Esophagus (tissue), 2 donors: ENCODE measurements around the gene CERS1. TPM values are rescaled to one million over a fixed set of nuclear protein-coding genes. Genes with fewer than 3 reads are reported as not detected.

Experiments used
- H3K27ac ChIP-seq, 2 donors: one replicate each; pipeline ENCODE4 v1.5.1; 2013; ENCODE audit warnings: low read depth in 2 of 2, mild to moderate bottlenecking in 2 of 2, inconsistent platforms in 1 of 2, low read length in 1 of 2, moderate library complexity in 1 of 2
- H3K27me3 ChIP-seq, 2 donors: one replicate each; pipeline ENCODE4 v1.6.1; 2013; ENCODE audit warnings: low read length in 2 of 2, control low read depth in 1 of 2, mild to moderate bottlenecking in 1 of 2; ENCODE audit not compliant: insufficient read depth in 2 of 2, control insufficient read depth in 1 of 2
- H3K36me3 ChIP-seq, 2 donors: one replicate each; pipeline ENCODE4 v1.6.1; 2013; ENCODE audit warnings: low read length in 1 of 2; ENCODE audit not compliant: control insufficient read depth in 2 of 2, insufficient read depth in 2 of 2
- H3K4me1 ChIP-seq, 2 donors: one replicate each; pipeline ENCODE4 v1.6.1; 2013; ENCODE audit warnings: low read length in 1 of 2; ENCODE audit not compliant: control insufficient read depth in 2 of 2, insufficient read depth in 2 of 2
- H3K4me3 ChIP-seq, 2 donors: one replicate each; pipeline ENCODE4 v1.5.1; 2013; ENCODE audit warnings: low read length in 2 of 2, mild to moderate bottlenecking in 2 of 2, low read depth in 1 of 2, moderate library complexity in 1 of 2
- H3K9me3 ChIP-seq, 2 donors: one replicate each; pipeline ENCODE4 v1.6.1; 2013; ENCODE audit warnings: mild to moderate bottlenecking in 2 of 2, low read depth in 1 of 2, low read length in 1 of 2, moderate library complexity in 1 of 2; ENCODE audit not compliant: control insufficient read depth in 2 of 2, insufficient read depth in 1 of 2
- WGBS, 2 donors: extraction: QIAGEN DNeasy Blood & Tissue Kit; methylation state at CpG; one replicate each; pipeline ENCODE4 v1.1.7; 2013; 5-methylcytosine and 5-hydroxymethylcytosine counted together
- polyA plus RNA-seq, 2 donors: library from polyadenylated mRNA; stranded (reverse); fragments of 200-250 nt; gene quantifications; one replicate each; pipeline ENCODE4 v1.2.3, GENCODE V29; 2013
- donor health status: healthy with polysubstance abuse.
- donor health status: Bipolar disorder and iron deficiency.

Gene CERS1
- polyA plus RNA-seq, 2 donors = 0.08 to 0.12 TPM

DNA sequence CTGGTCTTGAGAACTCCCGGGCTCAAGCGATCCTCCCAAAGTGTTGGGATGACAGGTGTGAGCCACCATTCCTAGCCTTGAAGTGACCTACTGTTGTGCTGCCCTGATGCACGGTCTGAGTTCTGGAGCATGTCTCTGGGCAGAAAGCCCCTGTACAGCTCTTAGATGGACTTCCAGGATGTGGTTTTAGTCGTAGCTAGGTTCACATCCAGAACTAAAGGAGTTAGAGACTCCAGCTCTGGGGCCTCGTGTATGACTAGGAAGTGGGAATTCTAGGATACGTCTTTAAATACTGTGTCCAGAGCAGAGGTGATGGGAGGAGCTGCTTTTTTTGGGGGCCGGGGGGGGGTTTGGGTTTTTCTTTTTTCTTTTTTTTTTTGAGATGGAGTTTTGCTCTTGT is 52.0 kb downstream of the CERS1 start:
- H3K4me1 ChIP-seq = peaks cover 15 to 20% of the 10 kb centered on the region in 2 donors
- no peak overlapping the region for H3K27ac ChIP-seq
- no peaks in the 10 kb centered on the region for H3K27me3 ChIP-seq
- WGBS, 2 donors = 74 to 75% methylated on average over 7 of the region's 7 CpGs
- no peak overlapping the region for H3K4me3 ChIP-seq
- H3K9me3 ChIP-seq = no peaks in the 10 kb centered on the region
- H3K36me3 ChIP-seq = peaks cover 0 to 21% of the 10 kb centered on the region in 2 donors

DNA sequence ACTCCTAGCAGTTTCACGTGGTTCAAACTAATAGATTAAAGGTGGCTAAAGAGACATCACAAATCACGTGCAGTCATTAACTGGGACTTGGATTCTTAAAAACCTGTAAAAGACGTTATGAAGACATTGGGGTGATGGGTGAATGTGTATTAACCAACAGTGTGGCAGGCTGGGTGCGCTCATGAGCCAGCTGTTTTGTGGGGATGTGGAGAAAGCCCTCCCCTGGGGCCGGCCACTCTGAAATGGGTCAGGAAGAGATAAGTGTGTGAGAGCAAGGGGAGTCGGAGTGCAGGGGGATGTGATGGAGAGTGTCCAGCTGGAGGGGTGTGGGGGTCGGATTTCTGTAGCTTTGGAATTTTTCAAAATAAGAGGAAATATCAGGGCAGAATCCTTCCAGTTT is 53.8 kb downstream of the CERS1 start:
- 60% methylated on average over 7 of the region's 7 CpGs for WGBS, 2 donors
- Histone ChIP-seq H3K27ac (no peak overlapping the region), H3K4me1 (peaks cover 15 to 18% of the 10 kb centered on the region in 2 donors), H3K36me3 (peaks cover 0 to 16% of the 10 kb centered on the region in 2 donors), H3K27me3 (no peaks in the 10 kb centered on the region), H3K4me3 (no peak overlapping the region), H3K9me3 (no peaks in the 10 kb centered on the region)

DNA sequence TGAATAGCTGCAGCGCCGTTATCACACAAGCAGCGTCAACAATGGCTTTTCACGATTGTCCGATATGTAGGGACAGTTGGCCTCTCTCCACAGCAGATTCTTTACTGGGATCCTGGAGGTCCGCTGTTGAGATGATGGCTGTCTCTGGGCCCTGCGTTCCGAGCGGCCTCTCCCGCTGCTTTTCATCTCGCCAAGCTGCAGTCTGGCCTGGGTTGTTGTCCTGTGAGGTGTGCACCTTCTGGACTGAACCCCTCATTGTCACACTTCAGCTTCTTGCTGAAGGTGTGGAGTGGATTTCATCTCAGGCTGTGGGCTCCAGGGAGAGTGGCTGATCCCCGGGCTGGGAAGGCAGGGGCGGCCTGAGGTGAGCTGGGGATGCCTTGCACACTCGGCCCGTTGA is 54.6 kb downstream of the CERS1 start:
- no peak overlapping the region for H3K27ac ChIP-seq
- H3K36me3 ChIP-seq = peaks cover 0 to 16% of the 10 kb centered on the region in 2 donors
- H3K4me3 ChIP-seq = no peak overlapping the region
- peaks cover 15 to 18% of the 10 kb centered on the region in 2 donors for H3K4me1 ChIP-seq
- H3K9me3 ChIP-seq = no peaks in the 10 kb centered on the region
- WGBS, 2 donors = 80% methylated on average over 15 of the region's 15 CpGs
- H3K27me3 ChIP-seq = no peaks in the 10 kb centered on the region

DNA sequence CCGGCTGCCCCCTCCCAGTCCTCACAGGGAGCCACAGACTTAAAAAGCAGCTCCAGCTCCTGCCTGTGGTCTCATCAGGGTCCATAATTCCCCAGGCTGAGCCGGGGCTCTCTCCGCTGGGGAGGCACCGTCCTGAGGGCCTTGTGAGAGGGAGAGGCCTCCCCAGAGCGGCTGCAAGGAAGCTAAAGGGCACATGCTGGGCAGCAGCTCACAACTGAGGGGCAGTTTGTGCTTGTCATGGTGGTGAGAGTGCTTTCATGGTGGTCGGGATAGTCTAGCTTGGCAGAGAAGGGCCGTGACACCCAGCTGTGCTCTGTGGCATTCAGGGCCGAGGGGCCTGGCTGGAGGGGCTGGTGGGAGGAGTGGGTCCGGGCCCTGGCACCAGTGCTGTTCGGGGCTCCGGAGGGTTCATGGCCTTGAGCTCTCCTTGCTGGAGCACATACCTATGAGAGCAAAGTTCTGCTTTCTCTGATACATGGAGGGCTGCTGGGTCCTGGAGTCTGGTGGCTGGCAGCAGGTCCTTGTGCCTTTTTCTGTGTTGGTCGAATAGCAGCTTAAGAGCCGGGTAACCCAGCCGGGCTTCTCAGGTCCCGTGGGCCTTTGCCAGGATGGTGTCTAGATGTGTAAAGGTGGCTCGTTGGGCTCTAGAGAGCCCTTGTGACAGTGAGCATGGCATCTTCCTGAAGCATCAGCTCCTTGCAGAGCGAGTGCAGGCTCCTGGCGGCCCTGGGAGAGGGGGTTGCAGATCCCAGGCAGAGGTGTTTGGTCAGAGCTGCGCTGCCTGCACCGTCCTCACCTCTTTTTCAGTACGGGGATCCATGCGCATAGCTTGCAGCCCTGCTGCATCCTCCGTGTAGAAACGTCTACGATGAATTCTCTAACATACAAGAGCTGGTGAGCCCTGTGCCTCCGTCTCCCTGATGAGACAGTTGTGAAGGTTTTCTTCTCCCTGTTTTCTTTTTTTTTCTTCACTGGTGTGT is 55.4 kb downstream of the CERS1 start:
- Histone ChIP-seq H3K27ac (no peak overlapping the region), H3K4me1 (peaks cover 15% of the 10 kb centered on the region in 2 donors), H3K9me3 (no peaks in the 10 kb centered on the region), H3K36me3 (peaks cover 0 to 9% of the 10 kb centered on the region in 2 donors), H3K27me3 (no peaks in the 10 kb centered on the region), H3K4me3 (no peak overlapping the region)
- WGBS, 2 donors = 67 to 73% methylated on average over 26 of the region's 26 CpGs

DNA sequence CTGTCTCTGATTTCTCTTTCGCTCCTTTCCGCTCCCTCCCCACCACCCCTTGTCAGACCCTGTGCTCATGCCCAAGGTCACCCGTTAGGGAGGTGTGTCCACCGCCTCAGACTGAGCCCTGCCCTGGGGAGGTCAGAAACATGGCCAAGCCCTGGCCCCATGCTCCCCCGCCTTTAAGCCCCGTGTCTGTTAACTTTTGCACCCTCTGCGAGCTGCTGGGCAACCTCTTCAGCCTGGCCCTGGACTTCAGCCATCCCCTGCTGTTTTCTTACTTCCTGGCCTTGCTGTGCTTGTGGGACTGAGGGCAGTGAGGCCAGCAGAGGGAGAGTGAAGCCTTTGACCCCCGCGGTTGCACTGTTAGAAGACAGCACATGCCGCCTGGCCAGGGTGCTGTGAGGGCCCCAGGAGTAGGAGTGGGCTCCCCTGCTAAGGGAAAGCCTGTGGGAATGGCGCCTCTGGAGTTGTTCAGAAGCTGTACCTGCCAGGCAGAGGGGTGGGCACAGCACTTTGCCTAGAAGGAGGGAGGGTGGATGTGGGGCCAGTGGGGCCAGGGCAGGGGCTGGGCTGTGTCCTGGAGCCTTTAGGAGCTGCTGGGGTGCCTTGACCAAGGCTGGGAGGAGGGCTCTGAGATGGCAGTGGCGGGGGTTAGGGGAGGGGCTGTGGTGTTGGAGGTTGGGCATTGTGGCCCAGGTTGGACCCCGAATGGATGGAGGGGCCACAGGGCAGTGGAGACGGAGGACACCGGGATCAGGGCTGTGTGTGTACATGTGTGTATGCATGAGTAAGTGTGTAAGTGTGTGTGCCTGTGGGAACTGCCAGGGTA is 56.3 kb downstream of the CERS1 start:
- no peaks in the 10 kb centered on the region for H3K27me3 ChIP-seq
- H3K4me3 ChIP-seq = no peak overlapping the region
- 61 to 74% methylated on average over 15 of the region's 15 CpGs for WGBS, 2 donors
- peaks cover 0 to 10% of the 10 kb centered on the region in 2 donors for H3K36me3 ChIP-seq
- no peaks in the 10 kb centered on the region for H3K9me3 ChIP-seq
- H3K27ac ChIP-seq = no peak overlapping the region
- H3K4me1 ChIP-seq = peaks cover 13 to 16% of the 10 kb centered on the region in 2 donors

DNA sequence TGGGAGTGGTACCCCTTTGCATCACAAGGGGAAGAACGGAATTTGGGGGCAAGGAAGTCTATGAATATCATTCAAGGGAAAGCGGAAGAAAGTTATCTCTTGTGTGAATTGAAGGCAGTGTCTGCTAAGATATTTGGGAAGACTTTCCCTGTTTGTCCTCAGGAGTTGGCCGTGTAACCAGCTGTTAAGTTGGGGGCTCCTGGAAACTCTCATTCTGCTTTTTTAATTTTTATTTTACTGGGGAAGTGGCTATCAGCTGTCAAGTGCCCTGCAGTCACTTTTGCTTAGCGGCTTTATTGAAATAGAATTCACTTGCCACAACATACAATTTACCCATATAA is 61.3 kb downstream of the CERS1 start:
- 53 to 63% methylated on average over 4 of the region's 4 CpGs for WGBS, 2 donors
- H3K4me1 ChIP-seq = peaks cover 3 to 8% of the 10 kb centered on the region in 2 donors
- H3K9me3 ChIP-seq = no peaks in the 10 kb centered on the region
- peak overlapping the region in 1 of 2 donors; percentile 18 for H3K27ac ChIP-seq
- H3K36me3 ChIP-seq = peaks cover 0 to 2% of the 10 kb centered on the region in 2 donors
- H3K27me3 ChIP-seq = no peaks in the 10 kb centered on the region
- peak overlapping the region in 1 of 2 donors; percentile 76 for H3K4me3 ChIP-seq

DNA sequence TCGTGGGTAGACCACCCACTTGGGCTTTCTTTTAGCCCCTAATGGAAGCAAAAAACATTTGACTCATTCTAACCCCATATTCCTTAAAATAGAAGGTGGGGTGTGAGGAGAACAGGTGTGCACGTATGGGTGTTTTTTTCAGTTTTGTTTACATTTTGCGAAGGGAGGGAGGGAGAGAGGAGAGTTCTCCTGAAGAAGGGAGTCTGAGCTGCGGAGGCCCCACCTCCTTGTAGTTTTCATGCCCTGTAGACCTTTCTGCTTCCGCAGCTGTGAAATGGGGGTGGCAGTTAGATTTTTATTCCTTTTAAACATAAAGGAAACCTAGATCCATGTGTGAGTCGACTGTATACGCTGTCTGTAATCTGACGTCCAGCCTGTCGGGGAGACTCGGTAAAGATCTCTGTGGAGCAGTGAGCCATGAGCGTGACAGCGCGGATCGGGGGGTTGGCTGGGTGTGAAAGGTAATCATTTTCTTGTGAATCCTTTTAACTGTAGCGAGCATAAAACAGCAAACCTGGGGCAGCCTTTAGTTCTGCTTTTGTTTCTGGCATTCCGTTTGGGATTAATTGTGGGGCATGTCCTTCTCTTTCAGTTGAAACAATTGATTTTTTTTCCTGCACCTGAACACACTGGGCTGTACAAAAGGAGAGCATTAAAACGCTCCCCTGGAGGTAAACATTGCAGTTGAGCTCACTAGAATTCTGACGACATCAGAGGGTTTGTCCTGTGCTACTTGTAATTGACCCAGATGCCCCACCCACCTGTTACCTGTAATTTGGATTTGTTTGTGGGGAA is 61.9 kb downstream of the CERS1 start:
- Histone ChIP-seq H3K9me3 (no peaks in the 10 kb centered on the region), H3K4me1 (peaks cover 0 to 4% of the 10 kb centered on the region in 2 donors), H3K27ac (peak overlapping the region in 1 of 2 donors; percentile 73), H3K4me3 (peak overlapping the region; percentile 31 to 76), H3K27me3 (no peaks in the 10 kb centered on the region), H3K36me3 (peaks cover 0 to 2% of the 10 kb centered on the region in 2 donors)
- 11 to 12% methylated on average over 18 of the region's 18 CpGs for WGBS, 2 donors

DNA sequence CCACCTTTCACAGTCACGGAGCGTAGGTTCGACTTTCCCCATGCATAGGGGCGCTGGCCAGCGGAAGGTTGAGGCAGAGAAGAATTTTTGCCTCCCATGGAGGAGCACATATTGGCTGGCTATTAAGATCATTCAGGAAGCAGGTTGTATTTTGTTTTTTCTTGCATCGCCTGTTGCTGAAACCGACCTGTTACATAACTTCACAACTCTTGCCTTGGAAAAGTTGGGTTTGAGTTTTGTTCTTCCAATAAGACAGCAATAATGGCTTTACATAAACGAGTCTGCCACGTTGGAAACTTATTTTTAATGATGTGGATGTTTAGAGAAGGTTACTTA is 62.8 kb downstream of the CERS1 start:
- H3K4me3 ChIP-seq = peak overlapping the region; percentile 76 to 96
- H3K27ac ChIP-seq = peak overlapping the region in 1 of 2 donors; percentile 91
- H3K27me3 ChIP-seq = no peaks in the 10 kb centered on the region
- H3K36me3 ChIP-seq = peaks cover 0 to 2% of the 10 kb centered on the region in 2 donors
- WGBS, 2 donors = 1 to 2% methylated on average over 9 of the region's 9 CpGs
- peaks cover 0 to 4% of the 10 kb centered on the region in 2 donors for H3K4me1 ChIP-seq
- no peaks in the 10 kb centered on the region for H3K9me3 ChIP-seq
